ACC112 (cell line): ENCODE data around the gene CD207.
A peak's percentile ranks its signal among the peaks of the same experiment; 100 is the strongest.

Experiments used
- H2AFZ ChIP-seq: fragments of 200-600 bp; sonication (generic); one replicate; pipeline ENCODE4 v1.6.0; 2017; ENCODE audit warnings: antibody characterized with exemption, low read length; ENCODE audit not compliant: unreplicated experiment
- H3K27ac ChIP-seq: fragments of 200-600 bp; sonication (generic); 2 replicates; pipeline ENCODE4 v1.5.1; 2014; ENCODE audit warnings: low read depth, mild to moderate bottlenecking, antibody characterized with exemption, low read length, moderate library complexity
- H3K27me3 ChIP-seq: fragments of 200-600 bp; sonication (generic); 2 replicates; pipeline ENCODE4 v1.6.1; 2014; ENCODE audit warnings: mild to moderate bottlenecking, antibody characterized with exemption, low read length, moderate library complexity, mixed read lengths; ENCODE audit not compliant: insufficient read depth
- H3K36me3 ChIP-seq: fragments of 200-600 bp; sonication (generic); 2 replicates; pipeline ENCODE4 v1.6.1; 2016; ENCODE audit warnings: mild to moderate bottlenecking, antibody characterized with exemption, low read length, moderate library complexity, mixed read lengths; ENCODE audit not compliant: insufficient read depth
- H3K4me1 ChIP-seq: fragments of 200-600 bp; sonication (generic); one replicate; pipeline ENCODE4 v1.6.1; 2016; ENCODE audit warnings: low read length, mixed read lengths; ENCODE audit not compliant: insufficient read depth, unreplicated experiment, control insufficient read depth
- H3K4me3 ChIP-seq: fragments of 200-600 bp; sonication (generic); 2 replicates; pipeline ENCODE4 v1.5.1; 2014; ENCODE audit warnings: mild to moderate bottlenecking, low read depth, low read length
- H3K79me2 ChIP-seq: fragments of 200-600 bp; sonication (generic); one replicate; pipeline ENCODE4 v1.6.0; 2016; ENCODE audit warnings: low read length; ENCODE audit not compliant: control insufficient read depth, unreplicated experiment, insufficient read depth

CD207 gene

GRCh38 chr2:70795164-70795995 is 40.2 kb downstream of the CD207 start:
- Histone ChIP-seq H3K36me3 (no peaks in the 10 kb centered on the region), H3K27me3 (peaks cover 84% of the 10 kb centered on the region), H3K27ac (no peak overlapping the region), H2AFZ (no peak overlapping the region), H3K79me2 (no peaks in the 10 kb centered on the region), H3K4me1 (no peaks in the 10 kb centered on the region), H3K4me3 (no peak overlapping the region)

- no peak overlapping the region for H2AFZ ChIP-seq
- no peak overlapping the region for H3K27ac ChIP-seq
- H3K27me3 ChIP-seq: peaks cover 87% of the 10 kb centered on the region
- no peak overlapping the region for H3K4me3 ChIP-seq
- no peaks in the 10 kb centered on the region for H3K36me3 ChIP-seq
- H3K79me2 ChIP-seq: no peaks in the 10 kb centered on the region
- no peaks in the 10 kb centered on the region for H3K4me1 ChIP-seq
Measured at GRCh38 chr2:70793450-70793849, 42.2 kb downstream of the CD207 start.

GRCh38 chr2:70790136-70790828 is 45.3 kb downstream of the CD207 start, which contains the start of gene FIGLA:
TSS of gene FIGLA (minus strand) at chr2:70790643. CDS start at chr2:70790638, 5 bp downstream.
- Histone ChIP-seq H3K36me3 (no peaks in the 10 kb centered on the region), H3K79me2 (no peaks in the 10 kb centered on the region), H3K27ac (no peak within 1 kb of the TSS), H3K4me1 (no peaks in the 10 kb centered on the region), H3K27me3 (peaks cover 88% of the 10 kb centered on the region), H3K4me3 (peak within 1 kb of the TSS; percentile 55), H2AFZ (peak within 1 kb of the TSS; percentile 6)

GRCh38 chr2:70789304-70790135 is 46.1 kb downstream of the CD207 start:
- Histone ChIP-seq H3K36me3 (no peaks in the 10 kb centered on the region), H3K4me3 (peak overlapping the region; percentile 55), H2AFZ (peak overlapping the region; percentile 6), H3K27me3 (peaks cover 80% of the 10 kb centered on the region), H3K79me2 (no peaks in the 10 kb centered on the region), H3K27ac (no peak overlapping the region), H3K4me1 (no peaks in the 10 kb centered on the region)

GRCh38 chr2:70785137-70785911 is 50.3 kb downstream of the CD207 start:
- no peaks in the 10 kb centered on the region for H3K4me1 ChIP-seq
- H3K27me3 ChIP-seq: peaks cover 43% of the 10 kb centered on the region
- H2AFZ ChIP-seq: no peak overlapping the region
- H3K4me3 ChIP-seq: no peak overlapping the region
- H3K36me3 ChIP-seq: no peaks in the 10 kb centered on the region
- H3K79me2 ChIP-seq: no peaks in the 10 kb centered on the region
- H3K27ac ChIP-seq: no peak overlapping the region

- no peak overlapping the region for H3K27ac ChIP-seq
- no peak overlapping the region for H2AFZ ChIP-seq
- H3K4me3 ChIP-seq: no peak overlapping the region
- no peaks in the 10 kb centered on the region for H3K4me1 ChIP-seq
- H3K79me2 ChIP-seq: no peaks in the 10 kb centered on the region
- H3K27me3 ChIP-seq: peaks cover 36% of the 10 kb centered on the region
- H3K36me3 ChIP-seq: no peaks in the 10 kb centered on the region
Measured at GRCh38 chr2:70784320-70784719, 51.3 kb downstream of the CD207 start.
